H9 (cell line): ENCODE results near the gene PRR7. TPM values are rescaled to one million over a fixed set of nuclear protein-coding genes. Genes with fewer than 3 reads are reported as not detected.
A peak's percentile ranks its signal among the peaks of the same experiment; 100 is the strongest.

Source experiments
- DNase-seq: peaks from one replicate; pipeline ENCODE4 v3.0.0-alpha.2; 2017
- H2AFZ ChIP-seq: one replicate; pipeline ENCODE4 v1.6.1; 2013; ENCODE audit warnings: mild to moderate bottlenecking, low read length, control low read depth, moderate library complexity
- H2AK5ac ChIP-seq: 2 replicates; pipeline ENCODE4 v1.6.1; 2013; ENCODE audit warnings: low read length, control low read depth, mixed read lengths; ENCODE audit not compliant: insufficient read length
- H2BK120ac ChIP-seq: one replicate; pipeline ENCODE4 v1.6.1; 2013; ENCODE audit warnings: low read depth, mild to moderate bottlenecking, low read length, control low read depth, inconsistent platforms; ENCODE audit not compliant: poor library complexity, severe bottlenecking
- H2BK12ac ChIP-seq: 2 replicates; pipeline ENCODE4 v1.6.1; 2013; ENCODE audit warnings: low read length, control low read depth, mixed read lengths, low read depth; ENCODE audit not compliant: insufficient read length
- H2BK15ac ChIP-seq: 2 replicates; pipeline ENCODE4 v1.6.1; 2013; ENCODE audit warnings: low read depth, low read length, control low read depth
- H2BK20ac ChIP-seq: one replicate; pipeline ENCODE4 v1.6.1; 2013; ENCODE audit warnings: low read depth, mild to moderate bottlenecking, low read length, control low read depth, inconsistent platforms; ENCODE audit not compliant: poor library complexity, severe bottlenecking
- H2BK5ac ChIP-seq: 2 replicates; pipeline ENCODE4 v1.6.1; 2013; ENCODE audit warnings: low read length, control low read depth, mixed read lengths; ENCODE audit not compliant: insufficient read length
- H3K14ac ChIP-seq: 2 replicates; pipeline ENCODE4 v1.6.1; 2013; ENCODE audit warnings: low read length, control low read depth; ENCODE audit not compliant: insufficient read depth
- H3K18ac ChIP-seq: 2 replicates; pipeline ENCODE4 v1.6.1; 2013; ENCODE audit warnings: low read depth, mild to moderate bottlenecking, mixed read lengths, low read length, control low read depth; ENCODE audit not compliant: insufficient read length
- H3K23ac ChIP-seq: 2 replicates; pipeline ENCODE4 v1.6.1; 2013; ENCODE audit warnings: low read length, control low read depth, mixed read lengths, low read depth; ENCODE audit not compliant: insufficient read length
- H3K23me2 ChIP-seq: 2 replicates; pipeline ENCODE4 v1.6.1; 2013; ENCODE audit warnings: low read depth, mild to moderate bottlenecking, mixed read lengths, low read length, control low read depth; ENCODE audit not compliant: insufficient read length, poor library complexity, severe bottlenecking
- H3K27ac ChIP-seq: 2 replicates; pipeline ENCODE4 v1.5.1; 2013; ENCODE audit warnings: low read length, control low read depth, mixed read lengths, low read depth; ENCODE audit not compliant: insufficient read length
- H3K27me3 ChIP-seq: 2 replicates; pipeline ENCODE4 v1.6.1; 2013; ENCODE audit warnings: low read length, control low read depth, inconsistent platforms; ENCODE audit not compliant: insufficient read depth
- H3K4ac ChIP-seq: 2 replicates; pipeline ENCODE4 v1.6.1; 2013; ENCODE audit warnings: low read depth, mild to moderate bottlenecking, control low read depth, inconsistent platforms, low read length, moderate library complexity
- H3K4me1 ChIP-seq: 2 replicates; pipeline ENCODE4 v1.6.1; 2013; ENCODE audit warnings: low read length, control low read depth, inconsistent platforms; ENCODE audit not compliant: insufficient read depth
- H3K4me2 ChIP-seq: 2 replicates; pipeline ENCODE4 v1.6.1; 2013; ENCODE audit warnings: low read length, control low read depth, mixed read lengths; ENCODE audit not compliant: insufficient read length, insufficient read depth
- H3K56ac ChIP-seq: 2 replicates; pipeline ENCODE4 v1.6.1; 2013; ENCODE audit warnings: low read depth, mild to moderate bottlenecking, mixed read lengths, low read length, control low read depth; ENCODE audit not compliant: insufficient read length
- H3K79me1 ChIP-seq: 2 replicates; pipeline ENCODE4 v1.6.1; 2013; ENCODE audit warnings: low read depth, mild to moderate bottlenecking, moderate library complexity, low read length, control low read depth, inconsistent platforms; ENCODE audit not compliant: insufficient read depth, poor library complexity, severe bottlenecking
- H3K79me2 ChIP-seq: 2 replicates; pipeline ENCODE4 v1.6.1; 2013; ENCODE audit warnings: low read length, control low read depth, inconsistent platforms; ENCODE audit not compliant: insufficient read depth
- H3K9ac ChIP-seq: 2 replicates; pipeline ENCODE4 v1.6.1; 2013; ENCODE audit warnings: low read length, control low read depth, mixed read lengths; ENCODE audit not compliant: insufficient read length; ENCODE audit errors: extremely low read depth
- H3K9me3 ChIP-seq: one replicate; pipeline ENCODE4 v1.6.1; 2013; ENCODE audit warnings: low read depth, low read length, inconsistent platforms; ENCODE audit not compliant: control insufficient read depth
- H3T11ph ChIP-seq: one replicate; pipeline ENCODE4 v1.6.1; 2013; ENCODE audit warnings: mild to moderate bottlenecking, low read length, control low read depth, inconsistent platforms
- H4K20me1 ChIP-seq: one replicate; pipeline ENCODE4 v1.6.1; 2013; ENCODE audit not compliant: control insufficient read depth, insufficient read length, insufficient read depth
- H4K5ac ChIP-seq: 2 replicates; pipeline ENCODE4 v1.6.1; 2013; ENCODE audit warnings: low read depth, mild to moderate bottlenecking, mixed read lengths, low read length, control low read depth; ENCODE audit not compliant: insufficient read length
- H4K8ac ChIP-seq: replicated peaks from 2 replicates; pipeline ENCODE4 v1.6.1; 2013; ENCODE audit warnings: low read length, control low read depth, mixed read lengths, low read depth; ENCODE audit not compliant: insufficient read length
- H4K91ac ChIP-seq: 2 replicates; pipeline ENCODE4 v1.6.1; 2013; ENCODE audit warnings: low read depth, mild to moderate bottlenecking, moderate library complexity, mixed read lengths, low read length, control low read depth; ENCODE audit not compliant: insufficient read length
- H3K27ac Mint-ChIP-seq, 3 experiments: 2 replicates in 2 of 3; 3 replicates in 1 of 3; pipeline ENCODE4 v1.8.0; 2020 to 2021; ENCODE audit warnings: mixed read lengths in 3 of 3, mild to moderate bottlenecking in 1 of 3, moderate library complexity in 1 of 3
- H3K27me3 Mint-ChIP-seq: 2 replicates; pipeline ENCODE4 v1.8.0; 2021; ENCODE audit warnings: low read depth, mild to moderate bottlenecking, moderate library complexity, mixed read lengths
- H3K36me3 Mint-ChIP-seq, 3 experiments: 2 replicates in 2 of 3; 3 replicates in 1 of 3; pipeline ENCODE4 v1.8.0; 2020 to 2021; ENCODE audit warnings: low read depth in 3 of 3, mixed read lengths in 3 of 3; ENCODE audit not compliant: insufficient read depth in 1 of 3
- H3K4me1 Mint-ChIP-seq, 2 experiments: 2 replicates each; pipeline ENCODE4 v1.8.0; 2020; ENCODE audit warnings: mixed read lengths in 2 of 2
- H3K4me3 Mint-ChIP-seq, 2 experiments: 2 replicates in 1 of 2; 3 replicates in 1 of 2; pipeline ENCODE4 v1.8.0; 2020 to 2021; ENCODE audit warnings: mild to moderate bottlenecking in 2 of 2, mixed read lengths in 2 of 2, moderate library complexity in 1 of 2
- H3K9me3 Mint-ChIP-seq, 2 experiments: 2 replicates in 1 of 2; 3 replicates in 1 of 2; pipeline ENCODE4 v1.8.0; 2020; ENCODE audit warnings: mild to moderate bottlenecking in 2 of 2, mixed read lengths in 2 of 2, moderate library complexity in 1 of 2
- WGBS: extraction: QIAGEN DNeasy Blood & Tissue Kit; methylation state at CpG from one replicate; pipeline ENCODE4 v1.1.7; 2013; ENCODE audit warnings: missing lambda C conversion rate, low lambda C conversion rate, mixed read lengths; ENCODE audit not compliant: insufficient read length; ENCODE audit errors: extremely low coverage; 5-methylcytosine and 5-hydroxymethylcytosine counted together
- total RNA-seq: library from RNA; stranded (reverse); gene quantifications from 2 replicates; pipeline ENCODE4 v1.2.1, GENCODE V29; 2021
- TF ChIP-seq, protein P1 (sequence below): fragments of 200-600 bp; sonication (generic); conservative IDR thresholded peaks from 3 replicates; pipeline ENCODE4 v1.8.0; 2021; ENCODE audit warnings: antibody characterized with exemption, mild to moderate bottlenecking

The PRR7 gene
- total RNA-seq, 1 experiment from 2014 or later: 9.6 TPM

- Histone ChIP-seq H2BK120ac (no peak overlapping the region), H3K56ac (no peak overlapping the region), H3K4me1 (no peaks in the 10 kb centered on the region; the same call in 1 of the 2 replicates), H4K5ac (no peak overlapping the region), H3K4ac (no peak overlapping the region), H3K18ac (no peak overlapping the region), H2AK5ac (no peak overlapping the region), H3K79me2 (no peaks in the 10 kb centered on the region; the same call in 1 of the 2 replicates), H3K23ac (no peak overlapping the region), H2BK12ac (no peak overlapping the region), H4K91ac (no peak overlapping the region), H3T11ph (no peak overlapping the region), H2BK5ac (no peak overlapping the region), H4K20me1 (no peaks in the 10 kb centered on the region), H3K4me2 (peak overlapping the region; percentile 70), H3K9ac (peak overlapping the region; percentile 71), H3K27me3 (no peaks in the 10 kb centered on the region), H2BK20ac (no peak overlapping the region), H3K9me3 (no peaks in the 10 kb centered on the region), H2AFZ (no peak overlapping the region), H3K27ac (no peak overlapping the region), H3K14ac (peak overlapping the region; percentile 93), H3K79me1 (no peaks in the 10 kb centered on the region), H3K23me2 (peaks cover 4% of the 10 kb centered on the region), H2BK15ac (no peak overlapping the region), H4K8ac (no peak overlapping the region)
- DNase-seq: no peak
- Mint-ChIP-seq H3K27me3 (peaks cover 5% of the 10 kb centered on the region; the same call in 1 of the 2 replicates), H3K4me3 (peak overlapping the region; percentile 77 to 85), H3K9me3 (no peaks in the 10 kb centered on the region), H3K4me1 (peaks cover 18 to 29% of the 10 kb centered on the region in 2 experiments), H3K36me3 (peaks cover 2 to 20% (median 18%) of the 10 kb centered on the region in 3 experiments; a peak in 6 of 7 replicates), H3K27ac (peak overlapping the region in 1 of 3 experiments; percentile 57; a peak in 2 of 7 replicates)
- TF ChIP-seq, protein P1, sequence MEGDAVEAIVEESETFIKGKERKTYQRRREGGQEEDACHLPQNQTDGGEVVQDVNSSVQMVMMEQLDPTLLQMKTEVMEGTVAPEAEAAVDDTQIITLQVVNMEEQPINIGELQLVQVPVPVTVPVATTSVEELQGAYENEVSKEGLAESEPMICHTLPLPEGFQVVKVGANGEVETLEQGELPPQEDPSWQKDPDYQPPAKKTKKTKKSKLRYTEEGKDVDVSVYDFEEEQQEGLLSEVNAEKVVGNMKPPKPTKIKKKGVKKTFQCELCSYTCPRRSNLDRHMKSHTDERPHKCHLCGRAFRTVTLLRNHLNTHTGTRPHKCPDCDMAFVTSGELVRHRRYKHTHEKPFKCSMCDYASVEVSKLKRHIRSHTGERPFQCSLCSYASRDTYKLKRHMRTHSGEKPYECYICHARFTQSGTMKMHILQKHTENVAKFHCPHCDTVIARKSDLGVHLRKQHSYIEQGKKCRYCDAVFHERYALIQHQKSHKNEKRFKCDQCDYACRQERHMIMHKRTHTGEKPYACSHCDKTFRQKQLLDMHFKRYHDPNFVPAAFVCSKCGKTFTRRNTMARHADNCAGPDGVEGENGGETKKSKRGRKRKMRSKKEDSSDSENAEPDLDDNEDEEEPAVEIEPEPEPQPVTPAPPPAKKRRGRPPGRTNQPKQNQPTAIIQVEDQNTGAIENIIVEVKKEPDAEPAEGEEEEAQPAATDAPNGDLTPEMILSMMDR: no peak
- no CpG with 5 or more reads among the region's 11 CpGs for WGBS
Observed at GRCh38 chr5:177427211-177427822, 19.3 kb upstream of the PRR7 start.
